ENCODE results near the gene TPPP2. TPM values are rescaled to one million over a fixed set of nuclear protein-coding genes. Genes with fewer than 3 reads are reported as not detected.
A peak's percentile ranks its signal among the peaks of the same experiment; 100 is the strongest.

TPPP2 gene
- polyA plus RNA-seq, 1 of the 3 experiments (the other 2 are of a cell fraction): not detected

- H3K4me3 ChIP-seq (ENCODE audit: low read depth in 2 of 2, low read length in 1 of 2): no peak overlapping the region
- no peak overlapping the region for H3K4me2 ChIP-seq
- no peaks in the 10 kb centered on the region for H3K79me2 ChIP-seq (ENCODE audit: insufficient read depth)
- H3K27me3 ChIP-seq (ENCODE audit: insufficient read depth): no peaks in the 10 kb centered on the region
- H3K4me1 ChIP-seq (ENCODE audit: control insufficient read depth in 1 of 2, insufficient read depth in 2 of 2, low read depth in 1 of 2, low read length in 1 of 2): peaks cover 13 to 20% of the 10 kb centered on the region in 2 experiments; a peak in 3 of 4 replicates
- H3K9me3 ChIP-seq: no peaks in the 10 kb centered on the region
- no peak overlapping the region for H2AFZ ChIP-seq (ENCODE audit: low read depth)
- 82% methylated on average over 7 of the region's 8 CpGs for WGBS (ENCODE audit: low lambda C conversion rate)
- TF ChIP-seq MAX (IDR thresholded peaks at IDR 0.05; ENCODE audit: low read depth) (peak; percentile 29; the same call in 1 of the 2 replicates), FOSL2 (IDR thresholded peaks at IDR 0.05; ENCODE audit: borderline replicate concordance, low read depth) (no peak), TAF1 (IDR thresholded peaks at IDR 0.05; ENCODE audit: borderline replicate concordance, low read depth, low read length) (no peak), RFX5 (IDR thresholded peaks at IDR 0.05; ENCODE audit: low read length) (no peak)
- no peaks in the 10 kb centered on the region for H3F3A ChIP-seq (replicated peaks; ENCODE audit: insufficient read depth)
- no peak overlapping the region for H3K27ac ChIP-seq (ENCODE audit: low read depth in 2 of 2, low read length in 1 of 2)
- no peaks in the 10 kb centered on the region for H3K36me3 ChIP-seq (replicated peaks in 1 of 2; ENCODE audit: control insufficient read depth in 1 of 2, insufficient read depth in 2 of 2, low read length in 1 of 2)
- H3K9me2 ChIP-seq: no peaks in the 10 kb centered on the region
- CTCF ChIA-PET: interaction anchor here (0.8 to 7.0 kb wide), 4 partner anchors 26 to 50 kb away, joined by 3 to 248 read pairs (median 9); partner anchors contain the start of gene NDRG2
- no peaks in the 10 kb centered on the region for H4K20me1 ChIP-seq (ENCODE audit: insufficient read depth)
- DNase-seq: no peak
- POLR2A ChIA-PET: interaction anchor here (1.8 kb wide), 1 partner anchor 28 kb away, joined by 6 read pairs; no protein-coding TSS in a partner anchor
- no peak overlapping the region for H3K9ac ChIP-seq
These were observed 12.9 kb downstream of the TPPP2 start for GRCh38 chr14:21042918-21043317.

DNA sequence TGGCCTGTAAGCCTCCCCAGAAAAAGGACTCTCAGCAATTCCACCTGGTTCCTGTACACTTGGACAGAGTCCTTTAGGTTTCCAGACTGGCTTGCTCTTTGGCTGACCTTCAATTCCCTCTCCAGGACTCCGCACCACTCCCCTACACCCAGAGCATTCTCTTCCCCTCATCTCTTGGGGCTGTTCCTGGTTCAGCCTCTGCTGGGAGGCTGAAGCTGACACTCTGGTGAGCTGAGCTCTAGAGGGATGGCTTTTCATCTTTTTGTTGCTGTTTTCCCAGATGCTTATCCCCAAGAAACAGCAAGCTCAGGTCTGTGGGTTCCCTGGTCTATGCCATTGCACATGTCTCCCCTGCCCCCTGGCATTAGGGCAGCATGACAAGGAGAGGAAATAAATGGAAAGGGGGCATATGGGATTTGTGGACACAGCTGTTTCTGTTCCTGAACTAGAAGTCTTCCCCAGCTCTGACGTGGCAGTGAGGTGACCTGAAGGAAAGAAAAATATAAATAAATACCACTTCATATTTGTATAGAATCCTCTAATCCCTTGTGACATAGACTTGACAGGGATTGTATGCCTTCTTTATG, 13.5 kb downstream of the TPPP2 start:
- CTCF ChIA-PET: interaction anchor here (0.8 to 7.0 kb wide), 7 partner anchors 25 to 72 kb away, joined by 3 to 248 read pairs (median 5); partner anchors contain the start of gene NDRG2
- H3K9ac ChIP-seq: no peak overlapping the region
- H3K27ac ChIP-seq (ENCODE audit: low read depth in 2 of 2, low read length in 1 of 2): no peak overlapping the region
- 89% methylated on average over 2 of the region's 2 CpGs for WGBS (ENCODE audit: low lambda C conversion rate)
- H3K36me3 ChIP-seq (replicated peaks in 1 of 2; ENCODE audit: control insufficient read depth in 1 of 2, insufficient read depth in 2 of 2, low read length in 1 of 2): no peaks in the 10 kb centered on the region
- DNase-seq: no peak
- H3K27me3 ChIP-seq (ENCODE audit: insufficient read depth): no peaks in the 10 kb centered on the region
- H3K4me2 ChIP-seq: no peak overlapping the region
- H4K20me1 ChIP-seq (ENCODE audit: insufficient read depth): no peaks in the 10 kb centered on the region
- POLR2A ChIA-PET: interaction anchor here (1.8 kb wide), 1 partner anchor 28 kb away, joined by 6 read pairs; no protein-coding TSS in a partner anchor
- peaks cover 13 to 20% of the 10 kb centered on the region in 2 experiments; a peak in 3 of 4 replicates for H3K4me1 ChIP-seq (ENCODE audit: control insufficient read depth in 1 of 2, insufficient read depth in 2 of 2, low read depth in 1 of 2, low read length in 1 of 2)
- no peaks in the 10 kb centered on the region for H3F3A ChIP-seq (replicated peaks; ENCODE audit: insufficient read depth)
- no peak for TF ChIP-seq TAF1 (IDR thresholded peaks at IDR 0.05; ENCODE audit: borderline replicate concordance, low read depth, low read length)
- TF ChIP-seq, protein P1, sequence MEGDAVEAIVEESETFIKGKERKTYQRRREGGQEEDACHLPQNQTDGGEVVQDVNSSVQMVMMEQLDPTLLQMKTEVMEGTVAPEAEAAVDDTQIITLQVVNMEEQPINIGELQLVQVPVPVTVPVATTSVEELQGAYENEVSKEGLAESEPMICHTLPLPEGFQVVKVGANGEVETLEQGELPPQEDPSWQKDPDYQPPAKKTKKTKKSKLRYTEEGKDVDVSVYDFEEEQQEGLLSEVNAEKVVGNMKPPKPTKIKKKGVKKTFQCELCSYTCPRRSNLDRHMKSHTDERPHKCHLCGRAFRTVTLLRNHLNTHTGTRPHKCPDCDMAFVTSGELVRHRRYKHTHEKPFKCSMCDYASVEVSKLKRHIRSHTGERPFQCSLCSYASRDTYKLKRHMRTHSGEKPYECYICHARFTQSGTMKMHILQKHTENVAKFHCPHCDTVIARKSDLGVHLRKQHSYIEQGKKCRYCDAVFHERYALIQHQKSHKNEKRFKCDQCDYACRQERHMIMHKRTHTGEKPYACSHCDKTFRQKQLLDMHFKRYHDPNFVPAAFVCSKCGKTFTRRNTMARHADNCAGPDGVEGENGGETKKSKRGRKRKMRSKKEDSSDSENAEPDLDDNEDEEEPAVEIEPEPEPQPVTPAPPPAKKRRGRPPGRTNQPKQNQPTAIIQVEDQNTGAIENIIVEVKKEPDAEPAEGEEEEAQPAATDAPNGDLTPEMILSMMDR (IDR thresholded peaks at IDR 0.05): no peak
- TF ChIP-seq, protein P2, sequence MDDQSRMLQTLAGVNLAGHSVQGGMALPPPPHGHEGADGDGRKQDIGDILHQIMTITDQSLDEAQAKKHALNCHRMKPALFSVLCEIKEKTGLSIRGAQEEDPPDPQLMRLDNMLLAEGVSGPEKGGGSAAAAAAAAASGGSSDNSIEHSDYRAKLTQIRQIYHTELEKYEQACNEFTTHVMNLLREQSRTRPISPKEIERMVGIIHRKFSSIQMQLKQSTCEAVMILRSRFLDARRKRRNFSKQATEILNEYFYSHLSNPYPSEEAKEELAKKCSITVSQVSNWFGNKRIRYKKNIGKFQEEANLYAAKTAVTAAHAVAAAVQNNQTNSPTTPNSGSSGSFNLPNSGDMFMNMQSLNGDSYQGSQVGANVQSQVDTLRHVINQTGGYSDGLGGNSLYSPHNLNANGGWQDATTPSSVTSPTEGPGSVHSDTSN (IDR thresholded peaks at IDR 0.05): no peak
- no peaks in the 10 kb centered on the region for H3K9me2 ChIP-seq
- H2AFZ ChIP-seq (ENCODE audit: low read depth): no peak overlapping the region
- no peak overlapping the region for H3K4me3 ChIP-seq (ENCODE audit: low read depth in 2 of 2, low read length in 1 of 2)
- no peaks in the 10 kb centered on the region for H3K79me2 ChIP-seq (ENCODE audit: insufficient read depth)
- no peaks in the 10 kb centered on the region for H3K9me3 ChIP-seq
